Measurements from ENCODE around the gene SH3TC2.

DNA sequence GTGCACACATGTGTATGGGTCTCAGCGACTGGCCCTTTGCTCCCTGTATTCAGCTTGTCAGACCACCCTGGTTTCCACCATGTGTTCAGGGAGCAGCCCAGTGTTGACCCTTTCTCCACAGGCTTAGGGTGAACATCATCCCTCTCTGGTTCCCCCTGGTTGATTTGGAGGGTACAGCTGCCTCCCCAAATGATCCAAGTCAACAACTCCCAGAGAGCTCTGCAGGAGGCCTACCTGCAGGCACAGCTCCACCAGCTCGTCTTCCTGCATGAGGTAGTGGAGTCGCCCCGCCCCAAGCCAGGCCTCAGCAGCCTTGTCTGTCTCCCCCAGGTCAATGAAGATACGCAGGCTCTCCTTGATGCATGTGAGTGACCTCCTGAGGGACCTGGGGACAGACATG, 50.5 kb downstream of the SH3TC2 start:
- TF ChIP-seq POLR2AphosphoS5 (IDR thresholded peaks at IDR 0.05) = no peak
- TF ChIP-seq, protein P1, sequence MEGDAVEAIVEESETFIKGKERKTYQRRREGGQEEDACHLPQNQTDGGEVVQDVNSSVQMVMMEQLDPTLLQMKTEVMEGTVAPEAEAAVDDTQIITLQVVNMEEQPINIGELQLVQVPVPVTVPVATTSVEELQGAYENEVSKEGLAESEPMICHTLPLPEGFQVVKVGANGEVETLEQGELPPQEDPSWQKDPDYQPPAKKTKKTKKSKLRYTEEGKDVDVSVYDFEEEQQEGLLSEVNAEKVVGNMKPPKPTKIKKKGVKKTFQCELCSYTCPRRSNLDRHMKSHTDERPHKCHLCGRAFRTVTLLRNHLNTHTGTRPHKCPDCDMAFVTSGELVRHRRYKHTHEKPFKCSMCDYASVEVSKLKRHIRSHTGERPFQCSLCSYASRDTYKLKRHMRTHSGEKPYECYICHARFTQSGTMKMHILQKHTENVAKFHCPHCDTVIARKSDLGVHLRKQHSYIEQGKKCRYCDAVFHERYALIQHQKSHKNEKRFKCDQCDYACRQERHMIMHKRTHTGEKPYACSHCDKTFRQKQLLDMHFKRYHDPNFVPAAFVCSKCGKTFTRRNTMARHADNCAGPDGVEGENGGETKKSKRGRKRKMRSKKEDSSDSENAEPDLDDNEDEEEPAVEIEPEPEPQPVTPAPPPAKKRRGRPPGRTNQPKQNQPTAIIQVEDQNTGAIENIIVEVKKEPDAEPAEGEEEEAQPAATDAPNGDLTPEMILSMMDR (IDR thresholded peaks at IDR 0.05) = no peak
